Transverse colon (tissue), 4 donors: ENCODE measurements around the gene GGTLC1.

Experiments
- POLR2A ChIP-seq: fragments of 450-650 bp; IDR thresholded peaks from one replicate; pipeline ENCODE4 v1.6.1; 2016; ENCODE audit warnings: antibody characterized with exemption, mild to moderate bottlenecking, moderate library complexity
- POLR2AphosphoS5 ChIP-seq, 3 donors: sonication (generic); formaldehyde crosslinking; IDR thresholded peaks; one replicate each; pipeline ENCODE4 v1.6.1; 2016; ENCODE audit warnings: antibody characterized with exemption in 3 of 3
- TF ChIP-seq, protein P1 (sequence below), 5 experiments: fragments of 200-600 bp in 3 of 5; fragments of 450-650 bp in 2 of 5; sonication (generic) in 3 of 5; IDR thresholded peaks; 1 replicate in 2 of 5; 2 replicates in 3 of 5; pipeline ENCODE4 v1.5.1; 2016 to 2017; ENCODE audit warnings: antibody characterized with exemption in 5 of 5, inconsistent platforms in 3 of 5, mild to moderate bottlenecking in 2 of 5, moderate library complexity in 1 of 5

DNA sequence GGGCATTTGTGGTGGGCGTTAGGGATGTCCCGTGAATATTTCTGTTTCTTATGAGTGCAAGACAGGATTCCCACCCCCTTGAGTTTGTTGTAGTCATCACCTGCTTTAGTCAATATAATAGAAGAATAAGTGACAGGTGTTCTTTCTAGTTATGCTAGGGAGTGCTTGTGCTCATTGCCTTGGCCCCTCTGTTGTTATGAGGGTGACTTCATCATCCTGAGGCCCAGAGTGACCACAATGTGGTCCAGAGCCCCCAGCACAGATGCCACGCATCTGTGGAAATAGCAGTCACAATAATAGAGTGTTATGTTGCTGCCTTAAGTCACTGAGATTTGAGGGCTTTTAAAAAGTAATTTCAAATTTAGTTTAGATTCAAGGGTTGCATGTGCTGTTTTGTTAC is 42.4 kb downstream of the GGTLC1 start:
- TF ChIP-seq POLR2AphosphoS5 (IDR thresholded peaks at IDR 0.05) = no peak
- TF ChIP-seq, protein P1, sequence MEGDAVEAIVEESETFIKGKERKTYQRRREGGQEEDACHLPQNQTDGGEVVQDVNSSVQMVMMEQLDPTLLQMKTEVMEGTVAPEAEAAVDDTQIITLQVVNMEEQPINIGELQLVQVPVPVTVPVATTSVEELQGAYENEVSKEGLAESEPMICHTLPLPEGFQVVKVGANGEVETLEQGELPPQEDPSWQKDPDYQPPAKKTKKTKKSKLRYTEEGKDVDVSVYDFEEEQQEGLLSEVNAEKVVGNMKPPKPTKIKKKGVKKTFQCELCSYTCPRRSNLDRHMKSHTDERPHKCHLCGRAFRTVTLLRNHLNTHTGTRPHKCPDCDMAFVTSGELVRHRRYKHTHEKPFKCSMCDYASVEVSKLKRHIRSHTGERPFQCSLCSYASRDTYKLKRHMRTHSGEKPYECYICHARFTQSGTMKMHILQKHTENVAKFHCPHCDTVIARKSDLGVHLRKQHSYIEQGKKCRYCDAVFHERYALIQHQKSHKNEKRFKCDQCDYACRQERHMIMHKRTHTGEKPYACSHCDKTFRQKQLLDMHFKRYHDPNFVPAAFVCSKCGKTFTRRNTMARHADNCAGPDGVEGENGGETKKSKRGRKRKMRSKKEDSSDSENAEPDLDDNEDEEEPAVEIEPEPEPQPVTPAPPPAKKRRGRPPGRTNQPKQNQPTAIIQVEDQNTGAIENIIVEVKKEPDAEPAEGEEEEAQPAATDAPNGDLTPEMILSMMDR (IDR thresholded peaks at IDR 0.05) = no peak
- no peak for TF ChIP-seq POLR2A
